Glutamatergic neuron (in vitro differentiated cells): ENCODE measurements around the gene IL5RA. TPM values are rescaled to one million over a fixed set of nuclear protein-coding genes. Genes with fewer than 3 reads are reported as not detected.

Experiments
- DNase-seq: peaks from one replicate; pipeline ENCODE4 v3.0.0; 2022
- H3K27ac Mint-ChIP-seq: one replicate; pipeline ENCODE4 v1.8.0; 2020; ENCODE audit warnings: mild to moderate bottlenecking, mixed read lengths, inconsistent platforms; ENCODE audit not compliant: unreplicated experiment
- H3K27me3 Mint-ChIP-seq: one replicate; pipeline ENCODE4 v1.8.0; 2020; ENCODE audit warnings: mild to moderate bottlenecking, moderate library complexity, mixed read lengths, inconsistent platforms; ENCODE audit not compliant: unreplicated experiment
- H3K36me3 Mint-ChIP-seq: one replicate; pipeline ENCODE4 v1.8.0; 2020; ENCODE audit warnings: mild to moderate bottlenecking, mixed read lengths, inconsistent platforms; ENCODE audit not compliant: unreplicated experiment
- H3K4me1 Mint-ChIP-seq: one replicate; pipeline ENCODE4 v1.8.0; 2020; ENCODE audit warnings: mild to moderate bottlenecking, low read depth, mixed read lengths, inconsistent platforms; ENCODE audit not compliant: unreplicated experiment
- H3K4me3 Mint-ChIP-seq: one replicate; pipeline ENCODE4 v1.8.0; 2020; ENCODE audit warnings: mild to moderate bottlenecking, mixed read lengths, inconsistent platforms; ENCODE audit not compliant: unreplicated experiment
- H3K9me3 Mint-ChIP-seq: one replicate; pipeline ENCODE4 v1.8.0; 2020; ENCODE audit warnings: mild to moderate bottlenecking, moderate library complexity, mixed read lengths, inconsistent platforms; ENCODE audit not compliant: unreplicated experiment
- total RNA-seq: library from RNA; stranded (reverse); fragmentation: NEBNext Ultra II Directional; extraction: Animal tissue kit (Norgen Biotek cat#: 25700); gene quantifications from one replicate; pipeline ENCODE4 v1.2.1, GENCODE V29; 2021; ENCODE audit not compliant: unreplicated experiment
- TF ChIP-seq, protein P1 (sequence below): fragments of 200-600 bp; sonication (generic); IDR thresholded peaks from one replicate; pipeline ENCODE4 v1.5.0; 2021; ENCODE audit not compliant: partially characterized antibody, unreplicated experiment

IL5RA gene
- total RNA-seq, 1 donor from 2014 or later, result not detected

DNA sequence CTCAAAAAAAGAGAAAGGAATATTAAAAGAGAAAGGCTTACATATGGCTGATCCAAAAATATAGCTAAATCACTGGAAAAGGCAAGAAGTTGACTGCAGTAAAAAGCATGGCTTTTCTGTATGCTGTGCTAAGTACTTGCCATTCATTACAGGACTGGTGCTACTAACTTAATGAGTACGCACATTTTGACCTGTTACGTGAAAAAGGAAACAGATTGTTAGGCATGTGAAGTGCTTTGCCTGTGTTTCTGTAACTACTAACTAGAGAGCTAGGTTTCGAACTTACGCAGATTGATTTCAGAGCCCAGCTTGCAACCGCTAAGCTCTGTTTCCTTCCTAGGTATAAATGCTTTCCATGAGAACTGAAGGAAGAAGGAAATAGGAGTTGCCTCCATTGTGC, 19.4 kb upstream of the IL5RA start:
- DNase-seq, result no peak
- H3K27ac Mint-ChIP-seq, result no peak overlapping the region
- TF ChIP-seq, protein P1, sequence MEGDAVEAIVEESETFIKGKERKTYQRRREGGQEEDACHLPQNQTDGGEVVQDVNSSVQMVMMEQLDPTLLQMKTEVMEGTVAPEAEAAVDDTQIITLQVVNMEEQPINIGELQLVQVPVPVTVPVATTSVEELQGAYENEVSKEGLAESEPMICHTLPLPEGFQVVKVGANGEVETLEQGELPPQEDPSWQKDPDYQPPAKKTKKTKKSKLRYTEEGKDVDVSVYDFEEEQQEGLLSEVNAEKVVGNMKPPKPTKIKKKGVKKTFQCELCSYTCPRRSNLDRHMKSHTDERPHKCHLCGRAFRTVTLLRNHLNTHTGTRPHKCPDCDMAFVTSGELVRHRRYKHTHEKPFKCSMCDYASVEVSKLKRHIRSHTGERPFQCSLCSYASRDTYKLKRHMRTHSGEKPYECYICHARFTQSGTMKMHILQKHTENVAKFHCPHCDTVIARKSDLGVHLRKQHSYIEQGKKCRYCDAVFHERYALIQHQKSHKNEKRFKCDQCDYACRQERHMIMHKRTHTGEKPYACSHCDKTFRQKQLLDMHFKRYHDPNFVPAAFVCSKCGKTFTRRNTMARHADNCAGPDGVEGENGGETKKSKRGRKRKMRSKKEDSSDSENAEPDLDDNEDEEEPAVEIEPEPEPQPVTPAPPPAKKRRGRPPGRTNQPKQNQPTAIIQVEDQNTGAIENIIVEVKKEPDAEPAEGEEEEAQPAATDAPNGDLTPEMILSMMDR, result no peak
- no peaks in the 10 kb centered on the region for H3K36me3 Mint-ChIP-seq
- H3K4me3 Mint-ChIP-seq, result no peak overlapping the region
- H3K27me3 Mint-ChIP-seq, result peaks cover 12% of the 10 kb centered on the region
- H3K9me3 Mint-ChIP-seq, result peaks cover 12% of the 10 kb centered on the region
- H3K4me1 Mint-ChIP-seq, result peaks cover 2% of the 10 kb centered on the region

- Mint-ChIP-seq H3K4me3 (peak overlapping the region; percentile 94), H3K9me3 (peaks cover 12% of the 10 kb centered on the region), H3K36me3 (no peaks in the 10 kb centered on the region), H3K27me3 (peaks cover 12% of the 10 kb centered on the region), H3K4me1 (peaks cover 2% of the 10 kb centered on the region), H3K27ac (peak overlapping the region; percentile 91)
- no peak for DNase-seq
- TF ChIP-seq, protein P1, result no peak
Measured at GRCh38 chr3:3127432-3128010, 17.3 kb upstream of the IL5RA start.

DNA sequence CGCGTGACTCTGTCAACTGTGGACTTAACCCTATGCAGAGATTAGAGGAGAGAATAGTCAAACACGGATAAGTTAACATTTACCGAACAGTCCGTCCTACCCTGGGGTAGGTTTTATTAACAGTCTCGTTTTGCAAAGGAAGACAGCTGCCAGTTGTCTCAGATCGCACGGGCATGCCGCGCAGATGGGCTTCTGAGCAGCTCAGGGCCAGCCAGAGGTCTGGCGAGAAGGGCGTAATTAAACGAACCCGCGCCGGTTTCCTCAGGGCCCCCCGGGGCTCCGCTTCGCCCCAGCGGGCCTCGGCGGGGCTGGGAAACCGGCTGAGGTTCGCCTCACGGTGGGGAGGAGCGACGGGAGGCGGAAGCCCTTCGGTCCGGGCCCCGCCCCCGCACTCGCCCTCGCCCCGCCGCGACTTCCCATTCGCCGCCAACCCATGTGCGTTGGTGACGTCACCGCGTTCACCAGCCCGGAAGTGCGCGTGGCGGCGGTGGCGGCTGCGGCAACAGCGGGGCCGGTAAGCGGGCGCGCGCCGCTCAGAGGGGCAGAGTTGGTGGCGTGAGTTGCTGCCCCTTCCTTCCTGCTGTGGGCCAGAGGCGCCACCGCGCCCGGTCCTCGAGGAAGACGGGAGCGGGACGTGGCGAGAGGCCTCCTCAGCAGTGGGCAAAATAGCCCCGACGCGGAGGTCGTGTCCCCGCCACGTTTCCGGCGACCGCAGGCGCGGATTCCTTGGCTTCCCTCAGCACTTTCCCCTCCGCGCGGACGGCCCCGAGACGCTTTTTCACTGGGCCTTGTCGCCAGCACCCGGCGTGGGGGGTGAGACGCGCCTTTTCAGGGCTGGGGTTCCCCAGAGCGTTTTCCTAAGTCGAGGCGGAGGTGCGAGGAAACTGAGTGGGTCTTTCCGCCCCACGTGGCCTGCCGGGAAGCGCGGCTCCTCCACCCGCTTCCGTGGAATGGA, 16.6 kb upstream of the IL5RA start, which contains the start of gene TRNT1:
TSS of gene TRNT1 (plus strand) at position 464 of the 955 bp plus-strand sequence. CDS start 2,101 bp downstream, outside the sequence.
- Mint-ChIP-seq H3K4me3 (peak within 1 kb of the TSS; percentile 95), H3K4me1 (peaks cover 2% of the 10 kb centered on the region), H3K27me3 (peaks cover 12% of the 10 kb centered on the region), H3K27ac (peak within 1 kb of the TSS; percentile 95), H3K9me3 (peaks cover 12% of the 10 kb centered on the region), H3K36me3 (no peaks in the 10 kb centered on the region)
- DNase-seq, result peak; percentile 98
- TF ChIP-seq, protein P1, result no peak

- Mint-ChIP-seq H3K4me3 (peak overlapping the region; percentile 95), H3K4me1 (peaks cover 2% of the 10 kb centered on the region), H3K27ac (peak overlapping the region; percentile 95), H3K36me3 (no peaks in the 10 kb centered on the region), H3K27me3 (peaks cover 12% of the 10 kb centered on the region), H3K9me3 (peaks cover 12% of the 10 kb centered on the region)
- DNase-seq, result no peak
- TF ChIP-seq, protein P1, result no peak
Measured at GRCh38 chr3:3125977-3126376, 15.8 kb upstream of the IL5RA start.
